Endothelial cell of umbilical vein (primary cell): ENCODE data around the gene PVRIG.

Source experiments
- EZH2 ChIP-seq: IDR thresholded peaks from 2 replicates; pipeline ENCODE4 v1.6.1; 2012; ENCODE audit warnings: borderline replicate concordance, low read depth, mild to moderate bottlenecking, moderate library complexity, low read length, inconsistent platforms; ENCODE audit not compliant: severe bottlenecking
- FOS ChIP-seq: IDR thresholded peaks from 2 replicates; pipeline ENCODE4 v1.6.1; 2011; ENCODE audit warnings: mild to moderate bottlenecking, low read length, moderate library complexity, borderline replicate concordance; ENCODE audit not compliant: insufficient read depth
- GATA2 ChIP-seq: IDR thresholded peaks from 2 replicates; pipeline ENCODE4 v1.7.0; 2011; ENCODE audit warnings: low read depth, mild to moderate bottlenecking, moderate library complexity, mixed read lengths, low read length; ENCODE audit not compliant: insufficient read length, insufficient read depth
- JUN ChIP-seq: IDR thresholded peaks from 2 replicates; pipeline ENCODE4 v1.6.1; 2011; ENCODE audit warnings: borderline replicate concordance, low read depth; ENCODE audit not compliant: insufficient read length, insufficient read depth
- MYC ChIP-seq: IDR thresholded peaks from one replicate; pipeline ENCODE4 v1.6.1; 2011; ENCODE audit warnings: mild to moderate bottlenecking, low read depth, low read length
- POLR2A ChIP-seq: IDR thresholded peaks from 2 replicates; pipeline ENCODE4 v1.6.1; 2012; ENCODE audit warnings: low read depth, mild to moderate bottlenecking, control low read depth, low read length
- POLR2AphosphoS5 ChIP-seq: IDR thresholded peaks from 2 replicates; pipeline ENCODE4 v1.6.1; 2012; ENCODE audit warnings: low read depth, mild to moderate bottlenecking, control low read depth, low read length, moderate library complexity; ENCODE audit not compliant: insufficient read depth
- TF ChIP-seq, protein P1 (sequence below): IDR thresholded peaks from 2 replicates; pipeline ENCODE4 v1.6.1; 2011; ENCODE audit not compliant: insufficient read depth, insufficient read length
- TF ChIP-seq, protein P2 (sequence below), 2 donors: IDR thresholded peaks; 1 replicate in 1 of 2; 2 replicates in 1 of 2; pipeline ENCODE4 v1.5.1; 2011; ENCODE audit warnings: low read length in 2 of 2, mild to moderate bottlenecking in 2 of 2, moderate library complexity in 2 of 2, control low read depth in 1 of 2, inconsistent platforms in 1 of 2, low read depth in 1 of 2; ENCODE audit not compliant: insufficient read depth in 1 of 2; ENCODE audit errors: extremely low read depth in 1 of 2

DNA sequence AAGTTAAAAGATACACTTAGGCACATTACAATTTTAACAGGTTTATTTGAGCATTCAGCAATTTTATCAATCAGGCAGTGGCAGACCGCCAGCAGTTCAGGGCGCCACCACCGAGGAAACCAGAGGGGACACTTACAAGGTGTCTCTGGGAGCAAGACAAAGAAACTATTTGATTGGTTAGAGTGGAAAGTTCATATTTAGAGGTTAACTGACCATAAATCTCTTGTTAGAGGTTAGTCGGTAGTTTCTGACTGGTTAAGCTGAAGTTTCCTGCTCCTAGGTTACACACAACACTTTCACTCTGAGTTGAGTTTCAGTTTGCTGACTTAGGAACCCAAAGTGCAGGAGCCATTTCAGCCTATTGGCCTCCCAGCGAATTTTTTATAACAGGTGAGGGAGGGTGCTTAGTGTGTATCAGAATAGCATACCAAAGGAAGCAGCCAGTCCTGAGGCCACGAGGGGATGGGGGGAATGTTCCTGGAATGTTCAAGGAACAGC, 10.8 kb upstream of the PVRIG start:
- TF ChIP-seq, protein P1, sequence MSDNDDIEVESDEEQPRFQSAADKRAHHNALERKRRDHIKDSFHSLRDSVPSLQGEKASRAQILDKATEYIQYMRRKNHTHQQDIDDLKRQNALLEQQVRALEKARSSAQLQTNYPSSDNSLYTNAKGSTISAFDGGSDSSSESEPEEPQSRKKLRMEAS: no peak
- TF ChIP-seq FOS: no peak
- TF ChIP-seq, protein P2, sequence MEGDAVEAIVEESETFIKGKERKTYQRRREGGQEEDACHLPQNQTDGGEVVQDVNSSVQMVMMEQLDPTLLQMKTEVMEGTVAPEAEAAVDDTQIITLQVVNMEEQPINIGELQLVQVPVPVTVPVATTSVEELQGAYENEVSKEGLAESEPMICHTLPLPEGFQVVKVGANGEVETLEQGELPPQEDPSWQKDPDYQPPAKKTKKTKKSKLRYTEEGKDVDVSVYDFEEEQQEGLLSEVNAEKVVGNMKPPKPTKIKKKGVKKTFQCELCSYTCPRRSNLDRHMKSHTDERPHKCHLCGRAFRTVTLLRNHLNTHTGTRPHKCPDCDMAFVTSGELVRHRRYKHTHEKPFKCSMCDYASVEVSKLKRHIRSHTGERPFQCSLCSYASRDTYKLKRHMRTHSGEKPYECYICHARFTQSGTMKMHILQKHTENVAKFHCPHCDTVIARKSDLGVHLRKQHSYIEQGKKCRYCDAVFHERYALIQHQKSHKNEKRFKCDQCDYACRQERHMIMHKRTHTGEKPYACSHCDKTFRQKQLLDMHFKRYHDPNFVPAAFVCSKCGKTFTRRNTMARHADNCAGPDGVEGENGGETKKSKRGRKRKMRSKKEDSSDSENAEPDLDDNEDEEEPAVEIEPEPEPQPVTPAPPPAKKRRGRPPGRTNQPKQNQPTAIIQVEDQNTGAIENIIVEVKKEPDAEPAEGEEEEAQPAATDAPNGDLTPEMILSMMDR (IDR thresholded peaks at IDR 0.05; ENCODE audit: extremely low read depth in 1 of 2, insufficient read depth in 1 of 2, low read depth in 1 of 2, low read length in 2 of 2): no peak
- no peak for TF ChIP-seq POLR2A
- no peak for TF ChIP-seq EZH2
- TF ChIP-seq POLR2AphosphoS5: no peak
- no peak for TF ChIP-seq GATA2
- no peak for TF ChIP-seq MYC
- no peak for TF ChIP-seq JUN
